ENCODE results near the gene LDLRAD4.
A peak's percentile ranks its signal among the peaks of the same experiment; 100 is the strongest.

The LDLRAD4 gene

GRCh38 chr18:13612196-13612997, 393.8 kb downstream of the LDLRAD4 start:
- DNase-seq = peak in 1 of 2 donors; percentile 88

DNA sequence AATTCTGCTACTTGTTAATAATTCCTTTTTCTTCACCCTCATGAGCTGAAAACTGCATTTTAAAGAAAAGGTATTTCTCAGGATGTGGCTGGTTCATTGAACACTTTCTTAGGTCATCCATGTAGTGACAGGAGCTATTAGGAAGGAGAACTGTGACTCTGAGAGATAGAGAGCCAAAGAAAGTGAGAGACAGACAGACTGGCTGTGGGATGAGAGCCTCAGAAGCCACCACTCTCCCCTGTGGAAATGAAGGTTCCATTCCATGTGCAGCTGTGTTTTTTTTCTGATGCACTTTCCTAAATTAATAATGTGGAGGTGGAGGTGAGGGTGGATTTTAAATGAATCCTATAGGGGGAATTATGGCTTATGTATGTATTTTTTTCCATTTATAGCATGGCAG, 394.5 kb downstream of the LDLRAD4 start:
- DNase-seq = no peak

DNA sequence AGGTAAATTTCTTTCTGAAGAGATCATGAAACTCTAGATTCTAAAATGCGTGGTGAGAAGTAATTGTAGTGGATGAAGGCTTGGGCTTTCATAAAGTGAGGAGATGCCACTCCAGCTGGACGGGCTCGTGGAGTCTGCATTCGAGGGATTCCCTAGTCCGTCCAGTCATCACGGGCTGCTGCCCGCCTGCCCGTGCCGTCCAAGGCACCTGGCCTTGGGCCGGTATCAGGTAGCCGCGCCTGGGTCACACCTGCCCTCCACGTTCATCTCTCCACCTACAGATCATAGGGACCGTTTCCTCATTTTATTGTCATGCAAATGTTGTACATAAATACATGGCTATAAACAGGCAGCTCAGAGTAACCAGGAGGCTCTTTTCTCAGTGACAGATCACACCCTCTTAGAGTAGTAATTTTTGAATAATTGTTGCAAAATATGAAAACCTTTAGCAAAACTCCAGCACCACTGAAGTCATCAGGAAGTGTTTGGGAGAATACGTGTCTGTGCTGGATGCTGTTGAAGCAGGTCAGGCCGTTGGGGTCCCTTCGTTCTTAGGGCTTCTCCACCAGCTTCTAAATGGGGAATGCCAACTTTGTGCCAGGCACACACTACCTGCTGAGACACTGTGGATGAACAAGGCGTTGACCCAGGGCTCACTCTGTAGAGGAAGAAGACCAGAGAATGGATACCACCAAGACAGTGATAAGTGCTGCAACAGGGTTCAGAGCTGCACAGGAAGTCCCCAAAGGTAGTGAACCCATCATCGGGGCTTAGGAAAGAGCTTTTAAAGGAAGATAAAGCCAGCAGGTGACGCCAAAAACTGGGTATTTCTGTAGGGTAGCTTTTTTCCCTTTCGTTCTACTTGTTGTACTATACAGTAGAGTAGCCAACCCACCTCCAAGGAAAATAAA, 395.3 kb downstream of the LDLRAD4 start:
- no peak for DNase-seq

- DNase-seq = peak; percentile 22 to 84
Observed at GRCh38 chr18:13614641-13615288, 396.2 kb downstream of the LDLRAD4 start.

GRCh38 chr18:13615432-13615861, 396.9 kb downstream of the LDLRAD4 start:
- DNase-seq = peak in 1 of 2 donors; percentile 66

DNA sequence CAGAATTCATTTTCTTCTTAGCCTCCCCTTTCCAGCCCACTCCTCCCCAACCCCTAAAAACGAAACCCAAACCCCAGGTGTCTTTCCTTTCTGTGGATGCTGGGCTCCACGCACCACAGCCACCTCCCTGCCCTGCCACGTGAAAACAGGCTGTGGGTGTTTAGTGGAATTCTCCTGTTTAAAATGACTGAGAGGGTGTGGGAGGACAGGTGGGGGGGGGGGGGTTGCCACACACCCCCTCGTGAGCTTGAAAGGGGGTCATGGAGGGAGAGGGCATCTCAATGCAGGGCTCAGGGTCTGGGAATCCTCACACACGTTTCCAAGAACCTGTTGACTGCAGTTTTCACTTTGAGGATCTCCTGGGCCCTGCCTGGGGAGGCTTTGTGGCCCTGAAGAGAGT, 397.5 kb downstream of the LDLRAD4 start:
- DNase-seq = no peak

- no peak for DNase-seq
Observed at GRCh38 chr18:13616525-13617035, 398.0 kb downstream of the LDLRAD4 start.

- DNase-seq = no peak
Observed at GRCh38 chr18:13617826-13618515, 399.4 kb downstream of the LDLRAD4 start.

DNA sequence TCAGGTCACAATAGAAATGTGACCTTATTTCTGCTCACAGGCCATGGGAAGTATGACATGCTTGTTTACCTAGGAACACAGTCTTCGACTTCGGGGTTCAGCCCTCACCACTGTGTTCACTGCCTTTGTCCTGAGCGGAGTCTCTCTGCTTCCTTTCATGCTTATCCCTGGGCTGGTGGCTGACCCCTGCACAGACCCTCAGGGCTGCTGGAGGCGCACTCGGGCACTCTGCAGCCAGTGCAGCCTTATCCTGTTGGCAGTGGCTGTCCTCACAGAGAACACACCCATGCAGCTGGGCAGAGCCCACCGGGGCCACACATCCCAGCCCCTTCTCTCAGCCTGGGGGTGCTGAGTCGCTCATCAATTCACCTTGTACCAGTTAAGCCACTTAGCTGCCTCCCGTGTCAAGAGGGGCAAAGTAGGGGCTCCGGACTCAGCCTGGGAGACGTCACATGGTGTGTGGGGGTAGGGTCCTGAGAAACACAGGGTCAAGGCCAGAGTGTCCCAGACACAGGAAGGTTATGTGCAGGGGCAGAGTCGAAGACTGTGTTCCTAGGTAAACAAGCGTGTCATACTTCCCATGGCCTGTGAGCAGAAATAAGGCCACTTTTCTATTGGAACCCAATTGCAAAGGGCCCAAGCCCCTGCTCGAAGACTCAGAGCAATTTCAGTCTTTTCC, 400.3 kb downstream of the LDLRAD4 start:
- no peak for DNase-seq

- no peak for DNase-seq
Observed at GRCh38 chr18:13619505-13620205, 401.1 kb downstream of the LDLRAD4 start.

DNA sequence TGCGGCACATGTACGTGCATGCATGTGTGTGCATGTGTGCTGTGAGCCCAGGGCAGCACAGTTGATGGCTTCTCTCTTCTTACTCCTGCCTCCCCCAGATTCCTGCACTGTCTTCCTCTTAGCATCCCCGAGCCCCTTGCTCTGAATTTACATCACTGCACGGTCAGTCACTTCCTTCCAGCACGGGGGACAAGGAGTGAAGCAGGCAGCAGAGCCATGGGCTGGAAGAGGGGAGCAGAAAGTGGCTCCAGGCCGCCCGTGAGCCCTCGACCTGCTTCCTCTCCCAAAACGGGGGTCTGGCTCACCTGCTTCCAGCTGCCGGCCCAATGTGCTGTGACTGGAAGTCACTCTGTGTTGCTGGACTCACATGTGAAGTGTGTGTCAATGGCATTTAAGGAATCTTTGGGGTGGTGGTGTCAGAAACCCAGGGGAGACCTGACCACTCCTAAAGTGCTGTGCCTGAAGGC, 401.7 kb downstream of the LDLRAD4 start:
- DNase-seq = no peak

DNA sequence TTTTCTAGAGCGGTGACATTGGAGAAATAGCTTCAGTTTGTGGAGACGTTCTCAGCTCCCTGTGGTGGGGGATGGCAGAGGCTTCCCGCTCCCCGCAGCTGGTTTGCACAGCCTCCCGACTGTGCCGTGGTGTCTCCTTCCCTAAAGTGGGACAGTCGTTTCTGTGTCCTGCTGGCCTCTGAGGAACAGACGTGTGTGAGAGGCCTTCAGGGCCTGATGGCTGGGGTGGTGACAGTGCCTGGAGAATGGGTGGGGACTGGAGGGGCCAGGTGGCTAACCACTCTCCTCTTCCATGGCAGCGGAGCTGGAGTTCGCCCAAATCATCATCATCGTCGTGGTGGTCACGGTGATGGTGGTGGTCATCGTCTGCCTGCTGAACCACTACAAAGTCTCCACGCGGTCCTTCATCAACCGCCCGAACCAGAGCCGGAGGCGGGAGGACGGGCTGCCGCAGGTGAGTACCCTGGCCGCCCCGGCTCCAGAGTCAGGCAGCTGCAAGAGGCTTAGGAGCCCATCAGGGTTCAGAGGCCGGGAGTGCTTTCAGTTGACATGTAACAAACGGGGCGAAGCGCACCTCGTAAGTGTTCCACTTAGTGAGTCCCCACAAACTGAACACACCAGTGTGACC, 402.4 kb downstream of the LDLRAD4 start:
- no peak for DNase-seq

DNA sequence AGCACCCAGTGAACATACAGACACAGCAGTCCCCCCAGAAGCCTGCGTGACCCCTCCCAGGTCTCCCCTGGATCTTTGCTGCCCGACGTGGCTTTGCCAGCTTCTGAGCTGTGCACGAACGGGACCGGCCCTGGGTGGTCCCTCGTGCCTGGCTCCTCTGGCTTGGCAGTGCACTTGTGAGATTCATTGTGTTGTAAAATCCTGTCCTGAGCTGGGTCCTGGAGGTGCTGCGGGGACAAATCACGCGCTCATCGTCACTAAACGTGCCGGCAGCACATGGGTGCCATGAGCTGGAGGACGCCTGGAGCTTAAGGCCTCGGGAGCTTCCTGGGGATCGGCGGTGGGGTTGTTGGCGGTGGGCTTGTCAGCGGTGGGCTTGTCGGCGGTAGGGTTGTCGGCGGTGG, 402.9 kb downstream of the LDLRAD4 start:
- DNase-seq = no peak

DNA sequence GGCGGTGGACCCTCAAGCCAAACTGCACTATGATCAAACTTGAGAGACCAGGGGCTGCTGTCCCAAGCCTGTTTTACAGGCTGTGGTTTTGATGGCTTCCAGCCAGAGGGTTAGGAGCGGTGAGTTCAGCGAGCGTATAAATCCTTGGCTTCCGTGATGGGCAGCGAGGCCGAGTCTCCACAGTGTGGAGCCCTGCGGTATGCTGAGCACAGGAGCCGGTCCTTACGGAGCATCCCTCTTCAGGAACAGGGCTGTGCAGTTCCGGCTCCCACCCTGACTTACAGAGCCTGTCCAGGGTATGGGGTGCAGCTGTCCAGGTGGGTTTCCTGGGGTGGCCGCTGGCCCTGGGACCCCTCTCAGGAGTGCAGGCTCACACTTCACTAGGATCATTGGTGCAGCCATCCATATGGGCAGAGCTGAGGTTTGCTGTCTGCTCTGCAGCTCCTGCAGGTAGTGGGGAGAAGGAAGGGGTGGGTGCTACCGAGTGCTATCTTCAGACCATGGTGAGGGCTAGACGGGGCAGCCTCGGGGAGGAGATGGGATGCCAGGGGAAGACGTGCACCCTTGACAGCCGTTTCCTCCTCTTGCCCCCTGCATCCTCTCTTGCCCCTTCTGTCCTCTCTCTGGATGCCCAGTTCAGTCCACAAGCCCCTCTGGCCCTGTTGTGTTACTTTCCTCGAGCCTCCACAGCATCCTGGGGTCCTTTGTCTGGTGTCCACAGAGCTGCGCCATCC, 403.5 kb downstream of the LDLRAD4 start:
- DNase-seq = no peak

DNA sequence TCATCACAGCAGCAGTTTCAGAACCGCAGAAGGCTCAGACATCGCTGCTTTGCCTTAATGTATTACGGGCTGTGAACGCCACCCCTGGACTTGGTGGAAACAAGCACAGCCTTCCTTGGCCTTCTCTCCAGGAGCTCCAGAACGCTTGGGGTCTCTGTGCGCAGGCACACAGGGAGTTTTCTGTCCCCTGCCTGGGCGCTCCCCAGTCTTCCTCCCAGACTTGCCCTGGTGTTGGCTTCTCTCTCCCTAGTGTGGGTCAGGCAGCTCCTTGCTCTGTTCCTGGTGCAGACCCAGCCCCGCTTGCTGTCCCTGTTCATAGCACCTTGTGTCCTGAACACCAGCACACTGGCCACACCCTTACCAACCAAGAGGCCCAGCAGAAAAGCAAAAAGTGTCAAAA, 404.2 kb downstream of the LDLRAD4 start:
- no peak for DNase-seq

GRCh38 chr18:13623348-13623747, 404.8 kb downstream of the LDLRAD4 start:
- no peak for DNase-seq

GRCh38 chr18:13623871-13624270, 405.3 kb downstream of the LDLRAD4 start:
- DNase-seq = no peak

- DNase-seq = no peak
Observed at GRCh38 chr18:13624563-13625237, 406.1 kb downstream of the LDLRAD4 start.

- DNase-seq = no peak
Observed at GRCh38 chr18:13625355-13625754, 406.8 kb downstream of the LDLRAD4 start.

All from bone marrow (tissue), 2 donors.